ENCODE results near the gene NAALADL2.

Gene NAALADL2

DNA sequence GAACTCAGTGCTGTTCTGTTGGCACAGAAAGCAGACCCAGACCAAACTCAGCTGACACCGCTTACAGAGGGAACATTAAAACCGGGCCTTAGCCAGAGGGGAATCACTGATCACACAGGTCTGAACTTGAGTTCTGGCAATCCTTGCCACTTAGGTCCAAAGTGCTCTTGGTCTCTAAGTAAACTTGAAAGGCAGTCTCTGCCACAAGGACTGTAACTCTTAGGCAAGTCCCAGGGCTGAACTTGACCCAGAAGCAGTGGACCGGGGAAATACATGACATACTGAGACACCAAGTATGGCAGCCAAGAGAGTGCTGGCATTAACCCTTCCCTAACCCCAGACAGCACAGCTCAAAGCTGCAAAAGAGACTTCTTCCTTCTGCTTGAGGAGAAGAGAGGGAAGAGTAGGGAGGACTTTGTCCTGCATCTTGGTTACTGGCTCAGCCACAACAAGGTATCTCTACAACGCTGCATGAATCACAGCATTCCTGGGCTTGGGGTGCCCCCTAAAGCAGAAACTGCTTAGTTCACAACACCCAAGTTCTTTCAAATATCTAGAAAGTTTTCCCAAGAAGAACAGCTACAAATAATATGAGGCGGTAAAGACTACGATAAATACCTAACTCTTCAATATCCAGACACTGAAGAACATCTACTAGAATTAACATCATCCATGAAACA lies 32.5 kb downstream of the NAALADL2 start:
- no peak for DNase-seq

- no peak for DNase-seq
Observed at GRCh38 chr3:174907027-174907426, 47.9 kb downstream of the NAALADL2 start.

- no peak for DNase-seq
Observed at GRCh38 chr3:174907628-174908407, 48.7 kb downstream of the NAALADL2 start.

- no peak for DNase-seq
Observed at GRCh38 chr3:174931473-174932353, 72.6 kb downstream of the NAALADL2 start.

DNA sequence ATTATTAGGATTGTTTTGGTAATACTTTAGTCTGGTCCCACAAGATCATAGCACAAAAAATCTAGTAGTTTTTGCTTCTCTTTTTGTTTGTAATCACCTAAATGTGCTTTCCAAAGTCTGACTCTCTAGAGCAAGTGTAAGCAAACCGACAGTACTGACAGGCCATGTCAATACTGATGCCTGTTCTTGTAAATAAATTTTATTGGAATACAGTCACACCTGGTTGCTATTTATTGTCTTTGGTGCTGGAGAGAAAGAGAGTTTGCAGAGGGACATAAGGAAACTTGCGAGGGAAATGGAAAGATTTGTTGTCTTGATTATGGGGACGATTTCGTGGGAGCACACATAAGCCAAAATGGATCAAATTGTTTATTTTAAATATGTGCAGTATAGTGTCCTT lies 77.5 kb downstream of the NAALADL2 start:
- DNase-seq = no peak

DNA sequence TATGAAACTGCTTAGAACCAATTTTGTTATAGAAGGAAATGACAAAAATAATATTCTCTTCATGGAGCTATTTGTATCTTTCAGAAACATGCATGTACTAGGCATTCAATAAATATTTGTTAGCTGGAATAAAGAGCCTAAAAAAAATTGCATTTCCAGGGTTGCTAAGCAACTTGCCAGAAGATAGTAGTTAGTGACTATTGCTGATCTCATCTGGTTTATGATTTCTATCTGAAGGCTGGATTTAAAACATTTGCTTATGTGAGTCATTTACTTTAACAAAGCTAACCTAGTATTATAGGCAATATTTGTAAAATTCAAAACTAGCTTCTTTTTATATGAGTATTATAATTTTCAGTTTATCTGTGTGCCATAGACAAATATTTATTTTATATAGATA lies 78.3 kb downstream of the NAALADL2 start:
- DNase-seq = no peak

GRCh38 chr3:174938102-174938501 lies 79.0 kb downstream of the NAALADL2 start:
- DNase-seq = no peak

- no peak for DNase-seq
Observed at GRCh38 chr3:174940151-174940550, 81.0 kb downstream of the NAALADL2 start.

DNA sequence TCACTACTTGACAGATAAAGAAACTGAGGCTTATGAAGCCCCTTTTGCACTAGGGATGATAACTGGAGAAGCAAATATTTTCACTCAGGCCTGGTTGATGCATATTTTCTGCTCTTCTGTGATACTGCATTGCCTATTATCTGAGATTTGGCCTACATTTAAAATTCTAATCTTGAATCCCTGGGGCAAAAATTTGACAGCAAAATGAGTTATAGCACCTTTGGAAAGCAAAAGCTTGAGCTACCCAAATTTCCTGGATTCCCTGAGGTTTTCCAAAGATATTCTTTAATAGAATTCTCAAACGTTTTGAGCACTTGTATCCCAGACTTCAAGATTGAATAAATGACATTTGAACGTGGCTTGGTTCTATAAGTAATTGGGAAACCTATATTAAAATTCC lies 86.1 kb downstream of the NAALADL2 start:
- DNase-seq = no peak

DNA sequence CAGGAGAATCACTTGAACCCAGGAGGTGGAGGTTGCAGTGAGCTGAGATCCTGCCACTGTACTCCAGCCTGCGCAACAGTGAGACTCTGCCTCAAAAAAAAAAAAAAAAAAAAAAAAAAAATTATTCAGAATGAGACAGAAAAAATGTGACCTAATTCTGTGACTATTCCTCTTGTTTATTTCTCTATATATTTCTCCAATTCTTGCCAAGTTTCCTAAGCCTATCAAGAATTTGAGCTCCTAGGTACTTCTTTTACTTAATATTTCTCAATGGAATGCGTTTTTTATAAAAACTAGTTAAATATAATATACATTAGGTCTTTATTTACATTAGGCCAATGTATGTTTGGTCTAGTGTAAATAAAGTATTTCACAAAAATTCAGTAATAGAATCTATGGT lies 86.8 kb downstream of the NAALADL2 start:
- no peak for DNase-seq

- no peak for DNase-seq
Observed at GRCh38 chr3:174949523-174949922, 90.4 kb downstream of the NAALADL2 start.

DNA sequence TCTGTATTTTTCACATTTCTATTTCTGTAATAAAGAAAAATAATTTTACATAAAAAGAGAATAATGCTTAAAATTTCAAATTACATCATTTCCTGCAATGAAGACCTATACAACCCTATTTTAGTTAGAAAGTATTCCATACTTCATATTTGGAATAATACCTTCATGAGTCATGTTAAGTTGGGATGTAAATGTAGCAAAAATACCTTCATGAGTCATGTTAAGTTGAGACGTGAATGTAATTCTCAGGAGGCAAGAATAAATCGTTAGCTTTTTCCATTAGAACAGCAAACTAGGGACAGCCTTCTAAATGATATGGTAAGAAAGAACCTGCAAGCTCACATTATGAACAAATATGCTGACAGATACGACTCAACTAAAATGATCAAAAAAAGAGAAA lies 91.9 kb downstream of the NAALADL2 start:
- no peak for DNase-seq

GRCh38 chr3:174951498-174952005 lies 92.4 kb downstream of the NAALADL2 start:
- DNase-seq = no peak

- DNase-seq = no peak
Observed at GRCh38 chr3:174953068-174953467, 93.9 kb downstream of the NAALADL2 start.

DNA sequence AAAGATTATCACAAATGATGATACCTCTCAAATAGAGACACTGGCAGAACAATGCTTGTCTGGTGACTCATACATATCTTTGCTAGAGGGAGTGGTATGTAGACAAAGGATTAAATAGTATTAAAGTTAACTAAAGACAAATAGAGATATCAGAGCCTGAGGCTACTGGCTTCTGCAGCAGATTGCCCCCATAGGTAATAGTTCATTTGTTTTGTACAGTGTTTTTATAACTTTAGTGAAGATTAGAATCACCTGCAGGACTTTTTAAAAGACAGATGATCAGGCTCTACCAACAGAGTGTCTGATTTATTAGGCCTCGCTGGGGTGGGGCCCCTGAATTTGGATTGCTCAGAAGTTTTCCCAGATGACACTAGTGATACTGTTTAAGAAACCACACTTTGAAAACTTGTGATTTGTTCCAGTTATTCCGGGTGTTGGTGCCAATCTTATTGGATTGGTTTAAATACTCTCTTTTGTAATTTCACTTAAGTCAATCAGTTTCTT lies 96.4 kb downstream of the NAALADL2 start:
- no peak for DNase-seq

DNA sequence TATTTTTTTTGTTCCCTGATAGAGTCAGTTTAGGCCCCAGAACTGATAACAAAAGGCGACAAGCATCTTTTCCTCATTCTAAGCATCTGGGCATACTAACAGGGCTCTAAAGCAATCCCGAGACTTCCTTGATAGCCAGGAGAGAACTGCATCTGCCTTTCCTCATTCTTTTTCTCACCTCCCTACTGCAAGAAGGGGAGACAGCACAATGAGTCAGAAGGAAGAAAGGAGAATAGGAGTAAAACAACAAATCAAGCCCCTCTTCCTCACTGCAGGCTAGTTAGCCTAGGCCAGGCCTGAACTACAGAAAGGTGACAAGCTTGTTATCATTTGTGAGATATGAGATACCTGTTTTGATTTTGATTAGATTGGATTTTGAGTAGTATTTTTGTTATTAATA lies 97.9 kb downstream of the NAALADL2 start:
- DNase-seq = no peak

GRCh38 chr3:174957551-174958001 lies 98.4 kb downstream of the NAALADL2 start:
- DNase-seq = no peak

DNA sequence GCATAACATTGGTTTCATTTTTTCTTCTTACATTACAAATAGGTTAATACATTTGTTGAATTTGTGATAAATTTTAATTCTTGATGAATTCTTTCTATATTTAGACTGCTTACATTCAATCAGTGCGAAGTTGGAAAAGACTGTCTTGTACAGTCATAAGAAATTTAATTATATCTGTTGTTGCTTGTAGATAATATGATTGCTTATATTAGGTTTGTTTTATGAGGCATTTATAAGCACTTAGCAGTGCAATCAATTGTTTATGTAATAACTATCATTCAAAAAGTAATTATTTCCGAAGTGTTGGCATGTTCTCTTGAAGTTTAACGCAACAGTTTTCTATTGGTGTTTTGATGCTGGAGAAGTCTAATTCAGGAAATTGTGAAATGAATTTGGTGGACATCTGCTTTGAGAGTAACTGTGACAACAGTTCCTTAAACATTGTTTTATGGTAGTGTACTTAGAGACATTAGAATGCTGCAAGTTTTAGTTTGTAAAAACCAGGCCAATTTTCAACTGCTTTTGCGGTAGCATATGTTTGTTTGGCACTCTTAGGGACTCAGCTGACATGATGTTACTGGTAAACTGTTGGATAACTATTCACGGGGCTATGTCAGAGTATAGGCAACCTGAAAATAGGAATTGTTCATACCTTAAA lies 99.7 kb downstream of the NAALADL2 start:
- DNase-seq = no peak

DNA sequence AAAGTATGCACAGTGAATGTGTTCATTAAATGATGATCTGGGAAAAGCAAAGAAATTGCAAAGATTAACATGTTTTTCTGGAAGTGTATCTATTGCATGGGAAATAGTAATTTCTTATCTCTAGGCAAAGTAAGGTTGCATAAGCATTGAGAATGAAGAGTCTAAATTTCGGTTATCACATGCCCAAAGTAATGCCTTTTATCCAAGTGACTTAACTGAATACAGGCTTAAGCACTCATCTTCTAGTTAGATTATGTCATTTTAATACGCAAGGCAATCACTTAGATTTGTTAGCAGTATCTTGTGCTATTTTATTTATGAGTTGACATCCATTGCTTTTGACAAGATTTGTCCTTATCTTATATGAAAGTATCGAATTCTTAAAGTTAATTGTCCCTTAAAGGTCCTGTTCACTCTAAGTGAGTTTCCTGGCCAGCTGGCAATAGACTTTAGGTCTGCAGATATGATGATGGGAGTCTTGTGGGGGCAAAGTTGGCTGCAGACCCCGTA lies 100.5 kb downstream of the NAALADL2 start:
- no peak for DNase-seq

GRCh38 chr3:174960898-174961297 lies 101.8 kb downstream of the NAALADL2 start:
- DNase-seq = no peak

GRCh38 chr3:174973465-174973864 lies 114.3 kb downstream of the NAALADL2 start:
- DNase-seq = no peak

- no peak for DNase-seq
Observed at GRCh38 chr3:174986685-174987084, 127.6 kb downstream of the NAALADL2 start.
